A549 (cell line): ENCODE results near the gene TMEM221. TPM values are rescaled to one million over a fixed set of nuclear protein-coding genes. Genes with fewer than 3 reads are reported as not detected.

Experiments
- ATAC-seq, 2 experiments: fragments of 200-7000 bp in 1 of 2; fragments of >200 bp in 1 of 2; cut with Nextera tagmentation in 1 of 2; cut with Tn5 transposase in 1 of 2; 3 replicates each; pipeline versions ENCODE4 v1.8.0 to v1.9.1; 2018 to 2020; ENCODE audit warnings: mild to moderate bottlenecking in 1 of 2, moderate library complexity in 1 of 2
- CTCF ChIA-PET: fragments of 300-600 bp; sonication (Branson Sonifier 250); formaldehyde crosslinking; extraction: SDS; loops from one replicate; lab custom pipeline; 2021; ENCODE audit warnings: antibody characterized with exemption, inconsistent platforms; lab: Yijun Ruan, JAX
- POLR2A ChIA-PET: fragments of 350-600 bp; formaldehyde crosslinking; extraction: SDS; loops from one replicate; lab custom pipeline; 2021; ENCODE audit warnings: antibody characterized with exemption, inconsistent platforms; lab: Yijun Ruan, JAX
- DNase-seq, 2 experiments: peaks; one replicate each; pipeline versions ENCODE4 v3.0.0 to v3.0.0-alpha.2; 2011 to 2016; ENCODE audit warnings: low read depth in 1 of 2, low spot score in 1 of 2
- FAIRE-seq: peaks from 2 replicates; lab custom pipeline; 2011; peaks lifted over from hg19 to GRCh38; lab: Jason Lieb, UNC
- H3K27ac ChIP-seq, 2 experiments: fragments of >200 bp; sonication (Bioruptor Twin); formaldehyde crosslinking; 3 replicates each; pipeline ENCODE4 v1.5.1; 2016 to 2017
- H3K4me1 ChIP-seq: fragments of >200 bp; sonication (Bioruptor Twin); formaldehyde crosslinking; 3 replicates; pipeline ENCODE4 v1.6.1; 2016
- H3K4me2 ChIP-seq: fragments of >200 bp; sonication (Bioruptor Twin); formaldehyde crosslinking; 3 replicates; pipeline ENCODE4 v1.6.1; 2016
- H3K4me3 ChIP-seq: fragments of >200 bp; sonication (Bioruptor Twin); formaldehyde crosslinking; 3 replicates; pipeline ENCODE4 v1.5.1; 2016
- H3K9me3 ChIP-seq: fragments of >200 bp; sonication (Bioruptor Twin); formaldehyde crosslinking; 3 replicates; pipeline ENCODE4 v1.6.1; 2016
- CHD4 ChIP-seq: fragments of 200-600 bp; sonication (generic); IDR thresholded peaks from 2 replicates; pipeline ENCODE4 v1.6.1; 2016; ENCODE audit warnings: antibody characterized with exemption, mild to moderate bottlenecking, borderline replicate concordance
- CTCF ChIP-seq: fragments of >200 bp; sonication (Bioruptor Twin); formaldehyde crosslinking; IDR thresholded peaks from 3 replicates; pipeline ENCODE4 v1.5.1; 2016
- EHMT2 ChIP-seq: fragments of 200-600 bp; sonication (generic); IDR thresholded peaks from 2 replicates; pipeline ENCODE4 v1.6.1; 2016; ENCODE audit warnings: antibody characterized with exemption, low read depth, mild to moderate bottlenecking, moderate library complexity
- FOSB ChIP-seq: fragments of 250-450 bp; sonication (Bioruptor Pico); IDR thresholded peaks from 2 replicates; pipeline ENCODE4 v1.5.0; 2020; ENCODE audit warnings: mild to moderate bottlenecking, moderate library complexity
- FOSL2 ChIP-seq, 2 experiments: fragments of 450-650 bp in 1 of 2; fragments of >200 bp in 1 of 2; sonication (Bioruptor Twin) in 1 of 2; formaldehyde crosslinking; IDR thresholded peaks; 2 replicates each; pipeline versions ENCODE4 v1.5.0 to v1.6.1; 2016 to 2020; ENCODE audit warnings: mild to moderate bottlenecking in 1 of 2, moderate library complexity in 1 of 2
- FOXS1 ChIP-seq: fragments of 250-450 bp; sonication (Bioruptor Pico); IDR thresholded peaks from 2 replicates; pipeline ENCODE4 v1.5.0; 2020; ENCODE audit warnings: mild to moderate bottlenecking, moderate library complexity
- GATA3 ChIP-seq: IDR thresholded peaks from 2 replicates; pipeline ENCODE4 v1.6.1; 2012; ENCODE audit warnings: borderline replicate concordance
- HDAC2 ChIP-seq: fragments of 200-600 bp; sonication (generic); IDR thresholded peaks from 2 replicates; pipeline ENCODE4 v1.6.1; 2016
- HOXA7 ChIP-seq: fragments of 250-450 bp; sonication (Bioruptor Pico); IDR thresholded peaks from 2 replicates; pipeline ENCODE4 v1.5.0; 2020; ENCODE audit warnings: mild to moderate bottlenecking, moderate library complexity
- HOXB13 ChIP-seq: fragments of 250-450 bp; sonication (Bioruptor Pico); IDR thresholded peaks from 2 replicates; pipeline ENCODE4 v1.5.0; 2020; ENCODE audit warnings: low read depth, mild to moderate bottlenecking, moderate library complexity
- JUN ChIP-seq, 2 experiments: fragments of >200 bp; sonication (Bioruptor Twin); formaldehyde crosslinking; IDR thresholded peaks; 2 replicates in 1 of 2; 3 replicates in 1 of 2; pipeline ENCODE4 v1.6.1; 2016 to 2017
- JUNB ChIP-seq: fragments of >200 bp; sonication (Bioruptor Twin); formaldehyde crosslinking; IDR thresholded peaks from 2 replicates; pipeline ENCODE4 v1.6.1; 2016
- MAFK ChIP-seq: fragments of 450-650 bp; IDR thresholded peaks from 2 replicates; pipeline ENCODE4 v1.6.1; 2014; ENCODE audit not compliant: partially characterized antibody
- MYC ChIP-seq: IDR thresholded peaks from 2 replicates; pipeline ENCODE4 v1.6.1; 2012; ENCODE audit warnings: mild to moderate bottlenecking, inconsistent platforms, low read length, improper control_type of control experiment, borderline replicate concordance
- NFE2L2 ChIP-seq: fragments of 150-350 bp; conservative IDR thresholded peaks from 2 replicates; pipeline ENCODE4 v1.6.1; 2014; ENCODE audit warnings: low read length
- NR3C1 ChIP-seq: fragments of >200 bp; sonication (Bioruptor Twin); formaldehyde crosslinking; IDR thresholded peaks from 3 replicates; pipeline ENCODE4 v1.6.1; 2017
- POLR2AphosphoS2 ChIP-seq: conservative IDR thresholded peaks from 2 replicates; pipeline ENCODE4 v1.6.1; 2012; ENCODE audit warnings: low read length, improper control_type of control experiment, inconsistent platforms
- RAD21 ChIP-seq, 2 experiments: fragments of >200 bp in 1 of 2; sonication (Bioruptor Twin) in 1 of 2; formaldehyde crosslinking in 1 of 2; IDR thresholded peaks in 1 of 2; conservative IDR thresholded peaks in 1 of 2; 2 replicates in 1 of 2; 3 replicates in 1 of 2; pipeline ENCODE4 v1.6.1; 2012 to 2018; ENCODE audit warnings: inconsistent platforms in 1 of 2
- RARB ChIP-seq: fragments of 250-450 bp; sonication (Bioruptor Pico); IDR thresholded peaks from 2 replicates; pipeline ENCODE4 v1.8.0; 2021; ENCODE audit warnings: mild to moderate bottlenecking, moderate library complexity
- REST ChIP-seq: fragments of 200-600 bp; sonication (generic); IDR thresholded peaks from 2 replicates; pipeline ENCODE4 v1.6.1; 2016; ENCODE audit warnings: antibody characterized with exemption, mild to moderate bottlenecking, moderate library complexity
- RFX5 ChIP-seq: fragments of 450-650 bp; IDR thresholded peaks from 2 replicates; pipeline ENCODE4 v1.7.1; 2014; ENCODE audit warnings: antibody characterized with exemption, mild to moderate bottlenecking, moderate library complexity
- SREBF2 ChIP-seq: fragments of 450-650 bp; IDR thresholded peaks from 2 replicates; pipeline ENCODE4 v1.6.1; 2014; ENCODE audit warnings: mild to moderate bottlenecking, moderate library complexity
- ZNF302 ChIP-seq: fragments of 250-450 bp; sonication (Bioruptor Pico); IDR thresholded peaks from 2 replicates; pipeline ENCODE4 v1.9.0; 2021; ENCODE audit warnings: inconsistent platforms, mild to moderate bottlenecking, moderate library complexity
- WGBS: methylation state at CpG from one replicate; pipeline ENCODE4 v1.1.6; 2017; ENCODE audit errors: missing lambda C conversion rate; 5-methylcytosine and 5-hydroxymethylcytosine counted together
- polyA plus RNA-seq, 4 experiments: library from polyadenylated mRNA; depleted of rRNA in 3 of 4; stranded (reverse); fragments of >200 nt; fragmentation: RNase III in 1 of 4; extraction: RNeasy Plus Mini Kit Qiagen cat#74134 plus additional on column Dnase treatment in 1 of 4; gene quantifications; 2 replicates in 3 of 4; 3 replicates in 1 of 4; pipeline ENCODE4 v1.2.3, GENCODE V29; 2011 to 2017
- TF ChIP-seq, protein P1 (sequence below): fragments of 450-650 bp; IDR thresholded peaks from 2 replicates; pipeline ENCODE4 v1.6.1; 2014; ENCODE audit warnings: antibody characterized with exemption

TMEM221 gene
- polyA plus RNA-seq, 2 of the 4 experiments (the other 2 are of a cell fraction): 0.78 to 0.90 TPM

GRCh38 chr19:17445526-17446165, 2.8 kb downstream of the TMEM221 start:
- Histone ChIP-seq H3K9me3 (no peaks in the 10 kb centered on the region), H3K4me1 (0 out of 3 replicates have a peak, but pooled peaks cover 3% of the 10 kb centered on the region), H3K4me3 (no peak overlapping the region), H3K4me2 (no peak overlapping the region), H3K27ac (no peak overlapping the region)
- TF ChIP-seq RFX5 (no peak), JUNB (no peak), HOXA7 (no peak), FOSL2 (IDR thresholded peaks at IDR 0.05) (no peak), FOSL2 (CRISPR knock-in tag; IDR thresholded peaks at IDR 0.05) (no peak), FOSB (CRISPR knock-in tag) (no peak), HOXB13 (CRISPR knock-in tag) (no peak), ZNF302 (CRISPR knock-in tag) (no peak), POLR2AphosphoS2 (no peak), NFE2L2 (no peak)
- DNase-seq (no peak), FAIRE-seq (no peak), ATAC-seq (no peak)
- ChIA-PET CTCF (no interaction called here), POLR2A (no interaction called here)
- WGBS: 88% methylated on average over 1 of the region's 1 CpG

DNA sequence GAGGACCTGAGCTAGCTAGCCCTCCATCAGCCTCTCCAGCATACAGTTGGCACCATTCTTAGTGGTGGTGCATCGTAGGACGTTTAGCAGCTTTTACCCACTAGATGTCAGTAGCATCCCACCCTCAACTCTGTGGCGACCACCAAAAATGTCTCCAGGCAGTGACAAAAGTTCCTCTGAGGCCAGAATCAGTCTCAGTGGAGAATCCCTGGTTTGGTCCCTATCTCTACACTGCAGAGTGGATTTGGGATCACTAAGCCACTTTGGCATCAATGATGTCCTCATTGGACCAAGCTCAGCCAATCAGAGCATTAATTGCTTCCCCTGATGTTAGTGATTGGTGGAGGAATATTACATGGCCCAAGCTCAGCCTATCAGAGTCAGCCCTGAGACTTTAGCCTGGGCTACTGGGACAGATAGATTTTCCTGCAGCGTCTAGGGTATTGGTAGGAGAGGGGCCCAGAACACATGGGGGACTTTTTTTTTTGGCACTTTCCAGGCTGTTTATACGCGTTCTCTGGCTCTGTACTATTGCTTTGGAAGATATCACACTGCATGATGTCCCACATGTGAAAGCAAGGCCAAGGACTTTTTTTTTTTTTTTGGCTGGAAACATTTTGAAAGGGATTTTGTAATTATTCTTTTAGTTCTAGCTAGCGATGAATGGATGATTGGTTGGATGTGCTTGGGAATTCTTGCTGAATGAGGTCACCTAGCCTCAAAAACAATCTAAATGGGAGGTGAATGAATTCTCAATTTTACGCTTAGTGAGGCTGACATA, 7.0 kb downstream of the TMEM221 start:
- TF ChIP-seq RAD21 (conservative IDR thresholded peaks at IDR 0.05 in 1 of 2, IDR thresholded peaks at IDR 0.05 in 1 of 2): peak; percentile 40 to 57; a peak in 4 of 5 replicates
- peak; percentile 35 for TF ChIP-seq CTCF
- TF ChIP-seq, protein P1, sequence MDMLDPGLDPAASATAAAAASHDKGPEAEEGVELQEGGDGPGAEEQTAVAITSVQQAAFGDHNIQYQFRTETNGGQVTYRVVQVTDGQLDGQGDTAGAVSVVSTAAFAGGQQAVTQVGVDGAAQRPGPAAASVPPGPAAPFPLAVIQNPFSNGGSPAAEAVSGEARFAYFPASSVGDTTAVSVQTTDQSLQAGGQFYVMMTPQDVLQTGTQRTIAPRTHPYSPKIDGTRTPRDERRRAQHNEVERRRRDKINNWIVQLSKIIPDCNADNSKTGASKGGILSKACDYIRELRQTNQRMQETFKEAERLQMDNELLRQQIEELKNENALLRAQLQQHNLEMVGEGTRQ: no peak
- TF ChIP-seq FOXS1 (CRISPR knock-in tag): no peak
- ChIA-PET POLR2A (interaction anchor here (0.7 kb wide), 1 partner anchor 85 kb away, joined by 6 read pairs; no protein-coding TSS in a partner anchor), CTCF (interaction anchor here (0.6 to 1.6 kb wide), 10 partner anchors 10 to 414 kb away, joined by 3 to 6 read pairs (median 3); no protein-coding TSS in a partner anchor)
- Histone ChIP-seq H3K4me1 (no peaks in the 10 kb centered on the region), H3K27ac (no peak overlapping the region), H3K9me3 (no peaks in the 10 kb centered on the region), H3K4me2 (no peak overlapping the region), H3K4me3 (no peak overlapping the region)
- ATAC-seq (peak; percentile 39 to 79; a peak in 3 of 6 replicates), FAIRE-seq (no peak), DNase-seq (peak in 1 of 2 experiments; percentile 38)
- 64% methylated on average over 8 of the region's 8 CpGs for WGBS

DNA sequence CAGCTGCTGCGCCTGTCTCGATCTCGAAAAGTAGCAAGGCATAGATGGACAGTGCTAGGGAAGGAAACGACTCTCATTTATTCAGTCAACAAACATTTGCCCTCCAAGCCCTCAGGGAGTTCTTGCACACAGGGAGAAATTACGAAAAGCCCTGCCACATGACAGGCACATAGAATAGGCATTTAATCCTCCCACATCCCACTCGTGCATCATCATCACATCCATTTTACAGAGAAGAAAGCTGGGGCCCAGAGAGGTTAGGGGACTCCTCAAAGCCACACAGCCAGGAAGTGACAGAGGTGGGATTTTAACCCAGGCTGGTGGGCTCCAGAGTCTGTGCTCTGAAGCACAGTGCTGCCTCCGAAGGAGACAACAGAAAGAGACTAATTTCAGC, 11.6 kb downstream of the TMEM221 start:
- WGBS: 56% methylated on average over 6 of the region's 7 CpGs
- ChIA-PET POLR2A (no interaction called here), CTCF (interaction anchor here (1.2 to 1.5 kb wide), 2 partner anchors 12 to 42 kb away, joined by 4 to 6 read pairs; partner anchors contain the start of gene TMEM221)
- DNase-seq: no peak
- no peak for FAIRE-seq
- H3K4me3 ChIP-seq: no peak overlapping the region
- no peak overlapping the region for H3K27ac ChIP-seq
- ATAC-seq: no peak
- no peak overlapping the region for H3K4me2 ChIP-seq
- H3K4me1 ChIP-seq: no peaks in the 10 kb centered on the region
- TF ChIP-seq JUN (IDR thresholded peaks at IDR 0.05) (no peak), FOXS1 (CRISPR knock-in tag) (no peak), NR3C1 (no peak), REST (no peak), HOXB13 (CRISPR knock-in tag) (no peak), CHD4 (no peak), MYC (no peak), RARB (CRISPR knock-in tag) (no peak), MAFK (no peak), HDAC2 (no peak), SREBF2 (no peak), EHMT2 (no peak), RFX5 (no peak), GATA3 (no peak)
- no peaks in the 10 kb centered on the region for H3K9me3 ChIP-seq
